Breast epithelium (tissue), 4 donors: ENCODE measurements around the gene THADA. TPM values are rescaled to one million over a fixed set of nuclear protein-coding genes. Genes with fewer than 3 reads are reported as not detected.

Experiments
- DNase-seq, 2 donors: peaks; one replicate each; pipeline ENCODE4 v3.0.0-alpha.2; 2019; ENCODE audit warnings: low spot score in 2 of 2
- H3K27ac ChIP-seq, 2 donors: fragments of 200-600 bp; sonication (generic) in 1 of 2; one replicate each; pipeline ENCODE4 v1.5.1; 2016 to 2019; ENCODE audit warnings: mild to moderate bottlenecking in 1 of 2
- H3K27me3 ChIP-seq, 2 donors: fragments of 200-600 bp; sonication (generic) in 1 of 2; one replicate each; pipeline versions ENCODE4 v1.5.1 to v1.6.0; 2017 to 2019; ENCODE audit warnings: control low read depth in 1 of 2, mild to moderate bottlenecking in 1 of 2
- H3K36me3 ChIP-seq: fragments of 200-600 bp; one replicate; pipeline ENCODE4 v1.5.1; 2019
- H3K4me1 ChIP-seq, 2 donors: fragments of 200-600 bp; sonication (generic); one replicate each; pipeline ENCODE4 v1.5.1; 2016 to 2019; ENCODE audit warnings: control low read depth in 1 of 2
- H3K4me3 ChIP-seq, 3 donors: fragments of 200-600 bp; sonication (generic); 1 replicate in 2 of 3; 2 replicates in 1 of 3; pipeline ENCODE4 v1.5.1; 2016 to 2019; ENCODE audit warnings: mild to moderate bottlenecking in 3 of 3, moderate library complexity in 2 of 3
- H3K9me3 ChIP-seq, 2 donors: fragments of 200-600 bp; sonication (generic) in 1 of 2; one replicate each; pipeline ENCODE4 v1.5.1; 2016 to 2019; ENCODE audit warnings: control low read depth in 1 of 2
- CTCF ChIP-seq, 3 donors: fragments of 450-650 bp; IDR thresholded peaks; one replicate each; pipeline ENCODE4 v1.5.1; 2016 to 2017; ENCODE audit warnings: antibody characterized with exemption in 3 of 3, mild to moderate bottlenecking in 3 of 3, moderate library complexity in 3 of 3
- POLR2A ChIP-seq: fragments of 450-650 bp; IDR thresholded peaks from one replicate; pipeline ENCODE4 v1.6.1; 2016; ENCODE audit warnings: antibody characterized with exemption, mild to moderate bottlenecking, moderate library complexity
- POLR2AphosphoS5 ChIP-seq, 3 donors: sonication (generic); formaldehyde crosslinking; IDR thresholded peaks; one replicate each; pipeline ENCODE4 v1.6.1; 2017; ENCODE audit warnings: antibody characterized with exemption in 3 of 3
- intact Hi-C: fragments of 100-400 bp; cut with DNase I; formaldehyde crosslinking; loops from one replicate; pipeline ENCODE4 v1.15.1; 2023; ENCODE audit warnings: low total_unique reads
- total RNA-seq, 3 donors: library from RNA; depleted of rRNA; stranded (reverse); fragments of >200 nt; gene quantifications; one replicate each; pipeline ENCODE4 v1.1.0, GENCODE V29; 2016

Gene THADA
- total RNA-seq, 3 donors from 2014 or later: 41.1 to 60.6 (median 49.5) TPM

DNA sequence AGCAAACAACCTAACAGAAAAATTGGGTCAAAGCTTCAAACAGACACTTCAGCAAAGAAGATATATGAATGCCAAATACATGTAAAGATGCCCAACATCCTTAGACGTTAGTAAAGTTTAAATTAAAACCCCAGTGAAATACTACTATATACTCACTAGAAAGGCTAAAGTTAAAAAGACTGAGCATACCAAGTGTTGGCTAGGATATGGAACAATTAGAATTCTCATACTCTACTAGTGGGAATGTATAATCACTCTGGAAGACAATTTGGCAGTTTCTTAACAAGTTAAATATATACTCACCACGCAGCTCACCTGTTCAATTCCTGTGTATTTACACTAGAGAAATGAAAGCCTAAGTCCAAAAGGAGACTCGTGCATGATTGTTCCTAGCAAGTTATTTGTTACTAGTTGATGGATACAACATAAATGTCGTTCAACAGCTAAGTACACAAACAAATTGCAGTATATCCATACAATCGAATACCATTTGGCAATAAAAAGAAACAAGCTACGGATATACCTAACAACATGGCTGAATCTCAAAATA, 185.7 kb downstream of the THADA start:
- Histone ChIP-seq H3K4me3 (no peak overlapping the region), H3K9me3 (no peaks in the 10 kb centered on the region), H3K4me1 (no peaks in the 10 kb centered on the region), H3K27me3 (no peaks in the 10 kb centered on the region), H3K36me3 (no peaks in the 10 kb centered on the region), H3K27ac (no peak overlapping the region)
- no peak for DNase-seq
- intact Hi-C loops: no loop called here
- TF ChIP-seq POLR2AphosphoS5 (IDR thresholded peaks at IDR 0.05): no peak
- TF ChIP-seq POLR2A: no peak
- TF ChIP-seq CTCF (IDR thresholded peaks at IDR 0.05): no peak

DNA sequence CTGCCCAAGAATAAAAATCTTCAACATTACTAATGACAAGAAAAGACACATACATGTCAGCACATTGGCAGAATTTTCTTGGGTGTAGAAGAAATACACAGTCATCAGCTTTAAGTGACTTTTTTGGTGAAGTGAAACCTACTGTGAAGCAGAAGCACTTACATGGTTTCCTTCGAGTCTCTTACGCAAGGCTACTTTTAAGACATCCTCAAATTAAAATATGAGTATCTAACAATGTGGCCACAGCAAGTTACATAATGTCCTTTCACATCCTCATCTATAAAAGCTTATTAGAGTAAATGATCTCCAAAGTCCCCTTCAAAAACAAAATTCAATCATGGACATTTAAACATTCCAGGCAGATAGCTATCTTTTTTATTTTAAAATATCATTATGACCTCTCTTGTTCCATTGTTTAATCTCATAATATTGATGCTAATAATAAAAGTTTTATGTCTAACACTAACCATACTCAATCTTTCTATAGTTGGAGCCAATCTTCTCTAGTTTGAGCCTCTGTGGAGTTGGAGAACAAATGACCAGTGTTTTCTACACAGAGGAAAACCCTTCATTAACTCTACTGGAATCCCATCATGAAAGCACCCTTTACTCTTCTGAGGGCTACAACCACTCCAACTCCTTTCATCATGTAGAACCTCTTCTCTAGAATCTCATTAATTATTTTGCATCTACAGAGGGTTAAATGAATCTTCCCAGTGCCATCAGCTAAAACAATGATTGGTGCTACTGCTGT, 187.3 kb downstream of the THADA start:
- H3K9me3 ChIP-seq: no peaks in the 10 kb centered on the region
- H3K4me1 ChIP-seq: no peaks in the 10 kb centered on the region
- DNase-seq: no peak
- no peak overlapping the region for H3K4me3 ChIP-seq
- no peaks in the 10 kb centered on the region for H3K36me3 ChIP-seq
- TF ChIP-seq POLR2AphosphoS5 (IDR thresholded peaks at IDR 0.05): no peak
- no peak for TF ChIP-seq CTCF (IDR thresholded peaks at IDR 0.05)
- no peak for TF ChIP-seq POLR2A
- no peak overlapping the region for H3K27ac ChIP-seq
- intact Hi-C loops: no loop called here
- H3K27me3 ChIP-seq: no peaks in the 10 kb centered on the region

- Histone ChIP-seq H3K9me3 (no peaks in the 10 kb centered on the region), H3K4me1 (no peaks in the 10 kb centered on the region), H3K27me3 (no peaks in the 10 kb centered on the region), H3K36me3 (no peaks in the 10 kb centered on the region), H3K27ac (no peak overlapping the region), H3K4me3 (no peak overlapping the region)
- TF ChIP-seq POLR2A (no peak), CTCF (IDR thresholded peaks at IDR 0.05) (no peak)
- DNase-seq: no peak
- intact Hi-C loops: no loop called here
Observed at GRCh38 chr2:43407935-43408334, 187.9 kb downstream of the THADA start.

DNA sequence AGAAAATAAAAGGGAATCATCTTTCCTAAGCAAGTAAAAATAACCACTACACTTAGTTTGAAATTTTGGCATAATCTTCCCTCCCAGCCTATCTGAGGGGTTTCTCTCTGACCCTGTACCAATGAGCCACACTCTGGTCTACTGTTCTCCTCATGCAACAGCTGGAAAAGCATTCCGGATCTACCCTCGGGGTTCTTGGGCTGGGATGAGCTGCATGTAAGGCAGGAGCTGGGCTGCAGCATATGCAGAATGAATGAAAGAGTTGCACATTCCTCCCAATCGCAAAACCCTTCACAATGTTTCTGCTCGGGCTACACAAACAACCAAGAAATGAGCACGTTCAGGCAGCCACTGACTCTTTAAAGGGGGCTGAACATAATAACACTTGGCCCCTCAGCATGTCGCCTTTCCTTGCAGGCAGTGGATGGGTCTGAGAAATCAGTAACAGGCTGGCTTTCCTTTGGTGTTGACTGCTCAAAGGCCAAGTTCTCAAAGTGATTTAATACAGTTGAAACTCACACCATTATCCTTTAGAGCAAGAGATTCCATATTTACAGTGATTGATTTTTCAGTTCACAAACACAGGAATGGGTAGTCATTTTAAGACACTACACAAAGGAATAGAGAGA, 189.1 kb downstream of the THADA start:
- no peak overlapping the region for H3K4me3 ChIP-seq
- H3K27me3 ChIP-seq: no peaks in the 10 kb centered on the region
- H3K36me3 ChIP-seq: no peaks in the 10 kb centered on the region
- TF ChIP-seq POLR2AphosphoS5 (IDR thresholded peaks at IDR 0.05): no peak
- TF ChIP-seq CTCF (IDR thresholded peaks at IDR 0.05): no peak
- no peak for TF ChIP-seq POLR2A
- no peaks in the 10 kb centered on the region for H3K4me1 ChIP-seq
- no peak overlapping the region for H3K27ac ChIP-seq
- no peak for DNase-seq
- no peaks in the 10 kb centered on the region for H3K9me3 ChIP-seq
- intact Hi-C loops: no loop called here

DNA sequence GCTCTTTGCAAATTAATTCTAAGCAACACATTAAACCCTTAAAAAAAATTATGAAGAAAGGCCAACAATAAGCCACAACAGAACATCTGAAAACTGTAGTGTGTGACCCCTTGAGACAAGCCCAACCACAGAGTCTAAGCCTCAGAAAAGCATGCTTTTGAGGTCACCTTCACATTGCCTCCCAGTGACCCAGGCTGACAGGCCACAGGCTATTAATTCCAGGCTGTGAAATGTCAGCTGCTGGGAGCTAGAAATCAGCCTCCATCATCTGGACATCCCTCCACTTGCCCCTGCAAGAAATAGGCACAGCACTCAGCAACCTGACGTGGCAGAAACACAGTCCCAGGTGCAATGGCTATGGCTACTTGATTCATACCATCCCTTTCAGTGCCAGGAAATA, 190.0 kb downstream of the THADA start:
- H3K4me3 ChIP-seq: no peak overlapping the region
- TF ChIP-seq POLR2AphosphoS5 (IDR thresholded peaks at IDR 0.05) (no peak), POLR2A (no peak), CTCF (IDR thresholded peaks at IDR 0.05) (no peak)
- no peaks in the 10 kb centered on the region for H3K36me3 ChIP-seq
- no peaks in the 10 kb centered on the region for H3K27me3 ChIP-seq
- H3K4me1 ChIP-seq: no peaks in the 10 kb centered on the region
- intact Hi-C loops: no loop called here
- no peak overlapping the region for H3K27ac ChIP-seq
- no peaks in the 10 kb centered on the region for H3K9me3 ChIP-seq
- no peak for DNase-seq
